T-helper 1 cell treated with Interleukin-12 subunit alpha and Interleukin-12 subunit beta and Interleukin-4 antibody, amounts not matched to agents 30 μg/mL and 1 μg/mL, for 36 hours (primary cell): ENCODE results near the gene SHCBP1.
"Not testable (repeated sequence)": the region's sequence is repeated elsewhere in the genome, so short reads cannot be mapped to it uniquely, and the experiment has no call there.

Experiments
- H3K27ac Mint-ChIP-seq: one replicate; pipeline ENCODE4 v1.8.0; 2021; ENCODE audit warnings: mild to moderate bottlenecking, mixed read lengths
- H3K27me3 Mint-ChIP-seq: one replicate; pipeline ENCODE4 v1.8.0; 2021; ENCODE audit warnings: low read depth, mixed read lengths
- H3K36me3 Mint-ChIP-seq: one replicate; pipeline ENCODE4 v1.8.0; 2021; ENCODE audit warnings: low read depth, mixed read lengths
- H3K4me1 Mint-ChIP-seq: one replicate; pipeline ENCODE4 v1.8.0; 2021; ENCODE audit warnings: low read depth, mixed read lengths
- H3K4me3 Mint-ChIP-seq: one replicate; pipeline ENCODE4 v1.8.0; 2021; ENCODE audit warnings: mild to moderate bottlenecking, moderate library complexity, mixed read lengths
- H3K9me3 Mint-ChIP-seq: one replicate; pipeline ENCODE4 v1.8.0; 2021; ENCODE audit warnings: mixed read lengths

SHCBP1 gene

DNA sequence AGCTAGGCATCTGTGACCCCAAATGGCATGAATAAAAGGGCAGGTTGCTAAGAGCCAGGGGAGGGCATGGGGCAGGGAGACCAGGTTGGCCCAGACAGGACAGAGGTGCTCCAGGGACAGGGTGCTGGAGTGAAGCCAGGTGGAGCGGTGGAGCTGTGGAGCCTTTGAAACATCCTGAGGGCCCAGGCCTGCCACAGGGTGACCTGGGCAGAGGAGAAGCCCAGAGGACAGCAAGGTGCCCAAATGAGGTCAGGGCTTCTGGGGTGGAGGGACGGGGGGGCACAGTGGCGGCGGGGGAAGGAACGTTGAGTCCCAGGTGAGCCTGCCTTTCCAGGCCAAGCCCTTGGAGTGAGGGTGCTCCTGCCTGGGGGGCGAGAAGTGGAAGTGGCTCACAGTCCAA, 2.5 kb upstream of the SHCBP1 start:
- H3K27me3 Mint-ChIP-seq, H3K4me3 Mint-ChIP-seq, H3K9me3 Mint-ChIP-seq, H3K27ac Mint-ChIP-seq, H3K36me3 Mint-ChIP-seq: not testable (repeated sequence)
- H3K4me1 Mint-ChIP-seq: peaks cover 17% of the 10 kb centered on the region

GRCh38 chr16:46623246-46623645, 2.1 kb upstream of the SHCBP1 start:
- H3K36me3 Mint-ChIP-seq, H3K4me3 Mint-ChIP-seq, H3K9me3 Mint-ChIP-seq, H3K27me3 Mint-ChIP-seq, H3K27ac Mint-ChIP-seq: not testable (repeated sequence)
- peaks cover 17% of the 10 kb centered on the region for H3K4me1 Mint-ChIP-seq

GRCh38 chr16:46621934-46622676, 926 bp upstream of the SHCBP1 start:
- H3K9me3 Mint-ChIP-seq: no peaks in the 10 kb centered on the region
- H3K27ac Mint-ChIP-seq: peak overlapping the region; percentile 95
- H3K4me3 Mint-ChIP-seq: peak overlapping the region; percentile 95
- H3K27me3 Mint-ChIP-seq: no peaks in the 10 kb centered on the region
- peaks cover 17% of the 10 kb centered on the region for H3K4me1 Mint-ChIP-seq
- peaks cover 7% of the 10 kb centered on the region for H3K36me3 Mint-ChIP-seq

- Mint-ChIP-seq H3K9me3 (no peaks in the 10 kb centered on the region), H3K4me3 (peak overlapping the region; percentile 95), H3K27me3 (no peaks in the 10 kb centered on the region), H3K4me1 (peaks cover 18% of the 10 kb centered on the region), H3K36me3 (peaks cover 14% of the 10 kb centered on the region), H3K27ac (peak overlapping the region; percentile 95)
Measured at GRCh38 chr16:46620266-46621005, 743 bp downstream of the SHCBP1 start.

DNA sequence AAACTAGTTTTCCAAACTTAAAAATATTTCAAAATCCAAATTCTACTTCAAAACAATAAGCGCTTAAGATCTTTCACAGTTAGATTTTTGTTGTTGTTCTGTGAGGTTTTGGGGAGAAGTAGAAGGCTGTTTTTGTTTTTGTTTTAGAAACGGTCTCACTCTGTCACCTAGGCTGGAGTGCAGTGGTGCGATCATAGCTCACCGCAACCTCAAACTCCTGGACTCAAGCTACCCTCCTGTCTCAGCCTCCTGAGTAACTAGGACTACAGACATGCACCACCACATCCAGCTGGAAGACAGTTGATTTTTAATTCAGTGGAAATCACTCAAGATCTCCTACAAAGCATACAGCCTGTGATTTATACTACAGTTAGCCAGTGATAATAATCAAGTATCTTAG, 2.7 kb downstream of the SHCBP1 start:
- H3K4me1 Mint-ChIP-seq: peaks cover 21% of the 10 kb centered on the region
- H3K27me3 Mint-ChIP-seq: no peaks in the 10 kb centered on the region
- H3K27ac Mint-ChIP-seq: no peak overlapping the region
- no peaks in the 10 kb centered on the region for H3K9me3 Mint-ChIP-seq
- H3K36me3 Mint-ChIP-seq: peaks cover 20% of the 10 kb centered on the region
- H3K4me3 Mint-ChIP-seq: no peak overlapping the region

DNA sequence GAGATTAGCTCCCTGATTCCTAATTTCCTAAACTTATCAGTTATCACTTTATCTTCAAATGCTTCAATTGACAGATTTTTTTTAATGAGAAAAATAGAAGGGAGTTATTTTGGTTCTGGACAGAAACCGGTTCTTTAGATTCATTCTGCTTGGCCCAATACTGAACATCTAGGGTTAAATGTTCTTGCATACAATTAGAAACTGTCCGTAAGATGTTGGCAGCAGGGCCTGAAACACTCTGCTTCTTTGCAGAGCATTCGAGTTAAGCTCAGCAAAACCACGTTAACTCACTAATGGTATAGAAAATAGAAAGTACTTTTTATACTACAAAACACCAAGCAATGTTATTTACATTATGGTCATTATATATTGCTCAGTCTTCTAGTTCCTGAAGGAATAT, 7.2 kb downstream of the SHCBP1 start:
- Mint-ChIP-seq H3K27ac (no peak overlapping the region), H3K9me3 (no peaks in the 10 kb centered on the region), H3K4me3 (no peak overlapping the region), H3K4me1 (peaks cover 4% of the 10 kb centered on the region), H3K36me3 (peaks cover 20% of the 10 kb centered on the region), H3K27me3 (no peaks in the 10 kb centered on the region)

GRCh38 chr16:46613352-46613751, 7.8 kb downstream of the SHCBP1 start:
- no peaks in the 10 kb centered on the region for H3K27me3 Mint-ChIP-seq
- H3K27ac Mint-ChIP-seq: no peak overlapping the region
- H3K9me3 Mint-ChIP-seq: no peaks in the 10 kb centered on the region
- H3K4me3 Mint-ChIP-seq: no peak overlapping the region
- H3K4me1 Mint-ChIP-seq: peaks cover 4% of the 10 kb centered on the region
- H3K36me3 Mint-ChIP-seq: peaks cover 17% of the 10 kb centered on the region

DNA sequence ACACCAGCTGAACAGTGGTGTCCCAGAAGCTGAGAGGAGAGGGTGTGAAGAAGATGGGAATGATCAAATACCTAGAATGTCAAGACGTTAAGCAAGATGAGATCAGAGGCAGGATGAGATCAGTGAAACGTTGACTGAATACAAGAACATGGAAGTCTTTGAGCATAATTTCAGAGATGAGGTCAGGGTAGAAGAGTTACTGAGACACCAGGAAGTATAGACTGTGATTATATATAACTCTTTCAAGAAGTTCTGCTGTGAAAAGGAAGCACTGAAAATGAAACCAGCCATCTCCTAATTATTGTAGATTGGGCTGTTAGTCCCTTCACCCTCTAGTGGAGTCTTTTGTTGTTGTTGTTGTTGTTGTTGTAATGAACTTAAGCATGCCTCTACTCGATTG, 9.1 kb downstream of the SHCBP1 start:
- no peaks in the 10 kb centered on the region for H3K9me3 Mint-ChIP-seq
- no peak overlapping the region for H3K4me3 Mint-ChIP-seq
- peaks cover 21% of the 10 kb centered on the region for H3K36me3 Mint-ChIP-seq
- no peaks in the 10 kb centered on the region for H3K27me3 Mint-ChIP-seq
- H3K4me1 Mint-ChIP-seq: peaks cover 4% of the 10 kb centered on the region
- H3K27ac Mint-ChIP-seq: no peak overlapping the region

- Mint-ChIP-seq H3K9me3 (no peaks in the 10 kb centered on the region), H3K4me3 (no peak overlapping the region), H3K27ac (no peak overlapping the region), H3K4me1 (no peaks in the 10 kb centered on the region), H3K36me3 (peaks cover 27% of the 10 kb centered on the region), H3K27me3 (no peaks in the 10 kb centered on the region)
Measured at GRCh38 chr16:46607529-46607928, 13.7 kb downstream of the SHCBP1 start.

DNA sequence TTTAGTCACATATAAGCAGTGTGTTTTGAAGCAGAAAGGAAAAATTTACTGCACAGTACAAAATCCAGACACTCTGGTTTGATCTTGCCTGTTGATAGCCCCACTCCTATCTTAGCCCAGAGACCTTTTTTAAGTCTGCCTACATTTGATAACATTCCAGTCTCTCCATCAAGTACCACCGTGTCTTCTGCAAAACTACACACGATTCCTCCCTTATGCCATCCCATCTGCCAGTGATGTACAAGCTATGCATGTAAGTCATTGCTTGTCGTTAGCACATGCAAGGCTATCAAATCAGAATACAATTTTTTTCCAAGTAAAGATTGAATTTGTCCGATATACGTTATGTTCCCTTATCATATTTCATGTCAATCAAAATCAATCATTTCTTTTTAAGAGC, 14.9 kb downstream of the SHCBP1 start:
- peaks cover 31% of the 10 kb centered on the region for H3K36me3 Mint-ChIP-seq
- no peaks in the 10 kb centered on the region for H3K27me3 Mint-ChIP-seq
- no peak overlapping the region for H3K4me3 Mint-ChIP-seq
- H3K27ac Mint-ChIP-seq: no peak overlapping the region
- H3K4me1 Mint-ChIP-seq: no peaks in the 10 kb centered on the region
- no peaks in the 10 kb centered on the region for H3K9me3 Mint-ChIP-seq

DNA sequence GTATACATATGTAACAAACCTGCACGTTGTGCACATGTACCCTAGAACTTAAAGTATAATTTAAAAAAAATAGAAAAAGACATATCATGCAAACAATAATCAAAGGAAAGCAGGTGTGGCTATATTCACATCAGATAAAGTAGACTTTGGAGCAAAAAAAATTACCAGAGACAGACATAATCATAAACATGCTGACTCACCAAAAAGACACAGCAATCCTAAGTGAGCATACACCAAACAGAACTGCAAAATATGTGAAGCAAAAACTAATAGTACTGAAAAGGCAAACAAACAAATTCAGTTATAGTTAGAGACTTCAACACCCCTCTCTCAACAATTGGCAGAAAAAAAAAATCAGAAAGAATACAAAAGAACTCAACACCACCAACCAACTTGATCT, 29.9 kb downstream of the SHCBP1 start:
- Mint-ChIP-seq H3K4me1 (peaks cover 3% of the 10 kb centered on the region), H3K27ac (no peak overlapping the region), H3K9me3 (peaks cover 25% of the 10 kb centered on the region), H3K4me3 (no peak overlapping the region), H3K36me3 (peaks cover 71% of the 10 kb centered on the region), H3K27me3 (no peaks in the 10 kb centered on the region)

DNA sequence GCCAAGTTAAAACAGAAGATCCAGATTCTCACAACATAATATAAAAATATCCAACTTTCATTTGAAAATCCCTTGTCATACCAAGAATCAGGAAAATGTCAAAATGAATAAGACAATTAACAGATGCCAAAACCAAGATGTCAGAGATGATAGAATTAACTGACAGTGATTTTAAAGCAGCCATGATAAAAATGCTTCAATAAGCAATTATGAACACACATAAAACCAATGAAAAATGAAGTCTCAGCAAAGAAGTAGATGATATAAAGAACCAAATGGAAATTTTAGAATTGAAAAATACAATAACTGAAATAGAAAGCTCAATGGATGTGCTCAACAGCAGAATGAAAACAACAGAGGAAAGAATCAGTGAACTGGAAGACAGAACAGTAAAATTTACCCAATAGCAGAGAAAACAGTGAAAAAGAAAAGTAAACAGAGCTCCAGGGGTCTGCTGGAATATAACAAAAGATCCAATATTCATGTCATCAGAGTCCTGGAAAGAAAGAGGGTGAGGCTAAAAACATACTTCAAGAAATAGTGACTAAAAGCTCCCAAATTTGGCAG, 35.1 kb downstream of the SHCBP1 start:
- H3K4me1 Mint-ChIP-seq: peaks cover 10% of the 10 kb centered on the region
- no peak overlapping the region for H3K27ac Mint-ChIP-seq
- H3K27me3 Mint-ChIP-seq: no peaks in the 10 kb centered on the region
- H3K4me3 Mint-ChIP-seq: no peak overlapping the region
- H3K9me3 Mint-ChIP-seq: peaks cover 27% of the 10 kb centered on the region
- peaks cover 72% of the 10 kb centered on the region for H3K36me3 Mint-ChIP-seq

DNA sequence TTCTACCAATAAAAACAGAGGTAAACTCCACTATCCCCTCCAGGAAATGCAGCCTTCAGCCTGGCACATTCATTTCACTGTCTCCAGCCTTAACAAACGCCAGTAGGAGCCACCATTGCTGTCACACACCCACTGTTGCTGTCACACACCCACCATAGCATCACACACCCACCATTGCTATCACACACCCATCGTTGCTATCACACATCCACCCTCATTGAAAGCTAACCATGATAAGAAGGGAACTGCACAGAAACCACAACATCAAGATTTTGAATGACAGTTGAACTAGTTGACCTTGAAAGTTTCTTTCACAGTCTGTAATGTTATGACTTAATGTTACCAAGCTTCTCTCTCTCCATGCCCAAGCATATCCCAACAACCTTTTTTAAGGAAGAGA, 38.1 kb downstream of the SHCBP1 start:
- Mint-ChIP-seq H3K27me3 (no peaks in the 10 kb centered on the region), H3K9me3 (peaks cover 21% of the 10 kb centered on the region), H3K36me3 (peaks cover 57% of the 10 kb centered on the region), H3K4me1 (peaks cover 10% of the 10 kb centered on the region), H3K4me3 (no peak overlapping the region), H3K27ac (peak overlapping the region; percentile 61)

- Mint-ChIP-seq H3K9me3 (peaks cover 15% of the 10 kb centered on the region), H3K36me3 (peaks cover 49% of the 10 kb centered on the region), H3K4me3 (no peak overlapping the region)
Measured at GRCh38 chr16:46582313-46582712, 38.9 kb downstream of the SHCBP1 start.

DNA sequence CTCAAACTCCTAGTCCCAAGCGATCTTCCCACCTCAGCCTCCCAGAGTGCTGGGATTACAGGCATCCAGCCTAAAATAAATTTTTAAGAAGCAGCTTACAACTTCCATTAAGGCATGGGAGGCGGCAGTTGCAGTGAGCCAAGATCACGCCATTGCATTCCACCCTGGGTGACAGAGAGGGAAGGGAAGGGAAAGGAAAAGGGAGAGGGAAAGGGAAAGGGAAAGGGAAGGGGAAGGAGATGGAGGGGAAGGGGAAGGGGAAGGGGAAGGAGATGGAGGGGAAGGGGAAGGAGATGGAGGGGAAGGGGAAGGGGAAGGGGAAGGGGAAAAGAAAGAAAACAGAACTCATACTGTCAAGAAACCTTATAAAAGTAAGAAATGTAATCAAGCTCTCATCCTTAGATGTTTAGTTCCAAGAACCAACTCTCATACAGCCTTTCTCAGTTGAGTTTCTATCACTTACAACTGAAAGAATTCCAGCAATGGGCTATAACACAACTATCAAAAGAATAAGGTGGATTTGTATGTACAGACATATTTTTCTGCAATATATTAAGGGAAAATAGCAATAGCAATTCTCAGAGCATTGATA, 43.1 kb downstream of the SHCBP1 start:
- Mint-ChIP-seq H3K27ac (no peak overlapping the region), H3K27me3 (no peaks in the 10 kb centered on the region), H3K36me3 (peaks cover 18% of the 10 kb centered on the region), H3K9me3 (no peaks in the 10 kb centered on the region), H3K4me3 (no peak overlapping the region), H3K4me1 (peaks cover 6% of the 10 kb centered on the region)

More at GRCh38 chr16:46582313-46582712, 38.9 kb downstream of the SHCBP1 start:
- Mint-ChIP-seq H3K27ac (no peak overlapping the region), H3K4me1 (peaks cover 6% of the 10 kb centered on the region), H3K27me3 (no peaks in the 10 kb centered on the region)
